ENCODE measurements around the gene INTS11. TPM values are rescaled to one million over a fixed set of nuclear protein-coding genes. Genes with fewer than 3 reads are reported as not detected.
A peak's percentile ranks its signal among the peaks of the same experiment; 100 is the strongest.

INTS11 gene
- total and polyA plus RNA-seq, 2 of the 13 experiments (the other 11 are each of a cell fraction or from before 2014, with no cell fraction given), result 52.8 to 94.8 TPM

DNA sequence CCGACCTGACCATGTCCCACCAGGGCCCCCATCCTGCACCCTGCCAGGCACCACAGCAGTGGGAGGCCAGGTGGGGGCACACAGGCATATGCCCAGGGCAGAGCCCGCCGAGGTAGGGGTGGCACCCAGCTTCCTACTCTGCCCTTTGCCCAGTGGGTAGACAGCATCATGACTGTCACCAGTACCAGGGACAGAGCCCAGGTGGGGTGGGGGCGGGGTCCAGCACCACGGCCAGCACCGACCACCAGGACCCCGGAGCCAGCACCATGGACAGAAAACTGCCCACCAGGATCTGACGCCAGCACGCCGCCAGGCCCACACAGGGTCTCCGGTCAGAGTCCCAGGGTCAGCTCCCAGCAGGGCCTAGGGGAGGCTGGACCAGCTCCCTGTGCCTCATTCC lies 10.4 kb upstream of the INTS11 start (continued):
- TF ChIP-seq, protein P1, sequence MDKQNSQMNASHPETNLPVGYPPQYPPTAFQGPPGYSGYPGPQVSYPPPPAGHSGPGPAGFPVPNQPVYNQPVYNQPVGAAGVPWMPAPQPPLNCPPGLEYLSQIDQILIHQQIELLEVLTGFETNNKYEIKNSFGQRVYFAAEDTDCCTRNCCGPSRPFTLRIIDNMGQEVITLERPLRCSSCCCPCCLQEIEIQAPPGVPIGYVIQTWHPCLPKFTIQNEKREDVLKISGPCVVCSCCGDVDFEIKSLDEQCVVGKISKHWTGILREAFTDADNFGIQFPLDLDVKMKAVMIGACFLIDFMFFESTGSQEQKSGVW (CRISPR knock-in tag; IDR thresholded peaks at IDR 0.05; ENCODE audit: borderline replicate concordance), result peak; percentile 73; the same call in 1 of the 2 replicates
- TF ChIP-seq ZNF17 (CRISPR knock-in tag; IDR thresholded peaks at IDR 0.05) (no peak), CC2D1A (CRISPR knock-in tag; IDR thresholded peaks at IDR 0.05) (no peak), ZNF230 (CRISPR knock-in tag; IDR thresholded peaks at IDR 0.05) (no peak), SOX6 (IDR thresholded peaks at IDR 0.05) (no peak), SOX6 (CRISPR knock-in tag; IDR thresholded peaks at IDR 0.05) (no peak), SCMH1 (CRISPR knock-in tag; IDR thresholded peaks at IDR 0.05; ENCODE audit: borderline replicate concordance) (no peak), ZNF501 (CRISPR knock-in tag; IDR thresholded peaks at IDR 0.05) (0 out of 2 replicates have a peak, but pooled peaks have one; percentile 21), ZC3H13 (CRISPR knock-in tag; IDR thresholded peaks at IDR 0.05) (peak; percentile 55; the same call in 1 of the 2 replicates), TBL1XR1 (IDR thresholded peaks at IDR 0.05; ENCODE audit: borderline replicate concordance, low read length, partially characterized antibody) (no peak), NFE2L1 (CRISPR knock-in tag; IDR thresholded peaks at IDR 0.05; ENCODE audit: borderline replicate concordance) (no peak), RAD21 (CRISPR knock-in tag; IDR thresholded peaks at IDR 0.05) (no peak), GPN1 (CRISPR knock-in tag; IDR thresholded peaks at IDR 0.05; ENCODE audit: borderline replicate concordance) (peak; percentile 74; the same call in 1 of the 2 replicates), ZSCAN21 (CRISPR knock-in tag; IDR thresholded peaks at IDR 0.05; ENCODE audit: borderline replicate concordance) (peak; percentile 81; the same call in 1 of the 2 replicates), ADNP (CRISPR knock-in tag; IDR thresholded peaks at IDR 0.05) (no peak), ZBTB1 (CRISPR knock-in tag; IDR thresholded peaks at IDR 0.05; ENCODE audit: borderline replicate concordance) (0 out of 2 replicates have a peak, but pooled peaks have one; percentile 57), ZNF468 (CRISPR knock-in tag; IDR thresholded peaks at IDR 0.05) (no peak), KDM3A (CRISPR knock-in tag; IDR thresholded peaks at IDR 0.05; ENCODE audit: low read depth) (no peak), ZNF773 (CRISPR knock-in tag; IDR thresholded peaks at IDR 0.05; ENCODE audit: borderline replicate concordance) (peak; percentile 70; the same call in 1 of the 2 replicates)
- TF ChIP-seq, protein P2, sequence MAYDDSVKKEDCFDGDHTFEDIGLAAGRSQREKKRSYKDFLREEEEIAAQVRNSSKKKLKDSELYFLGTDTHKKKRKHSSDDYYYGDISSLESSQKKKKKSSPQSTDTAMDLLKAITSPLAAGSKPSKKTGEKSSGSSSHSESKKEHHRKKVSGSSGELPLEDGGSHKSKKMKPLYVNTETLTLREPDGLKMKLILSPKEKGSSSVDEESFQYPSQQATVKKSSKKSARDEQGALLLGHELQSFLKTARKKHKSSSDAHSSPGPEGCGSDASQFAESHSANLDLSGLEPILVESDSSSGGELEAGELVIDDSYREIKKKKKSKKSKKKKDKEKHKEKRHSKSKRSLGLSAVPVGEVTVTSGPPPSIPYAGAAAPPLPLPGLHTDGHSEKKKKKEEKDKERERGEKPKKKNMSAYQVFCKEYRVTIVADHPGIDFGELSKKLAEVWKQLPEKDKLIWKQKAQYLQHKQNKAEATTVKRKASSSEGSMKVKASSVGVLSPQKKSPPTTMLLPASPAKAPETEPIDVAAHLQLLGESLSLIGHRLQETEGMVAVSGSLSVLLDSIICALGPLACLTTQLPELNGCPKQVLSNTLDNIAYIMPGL (CRISPR knock-in tag; IDR thresholded peaks at IDR 0.05; ENCODE audit: borderline replicate concordance in 1 of 2, low read depth in 1 of 2), result no peak
- TF ChIP-seq, protein P3, sequence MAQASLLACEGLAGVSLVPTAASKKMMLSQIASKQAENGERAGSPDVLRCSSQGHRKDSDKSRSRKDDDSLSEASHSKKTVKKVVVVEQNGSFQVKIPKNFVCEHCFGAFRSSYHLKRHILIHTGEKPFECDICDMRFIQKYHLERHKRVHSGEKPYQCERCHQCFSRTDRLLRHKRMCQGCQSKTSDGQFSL (CRISPR knock-in tag; IDR thresholded peaks at IDR 0.05), result no peak
- TF ChIP-seq, protein P4, sequence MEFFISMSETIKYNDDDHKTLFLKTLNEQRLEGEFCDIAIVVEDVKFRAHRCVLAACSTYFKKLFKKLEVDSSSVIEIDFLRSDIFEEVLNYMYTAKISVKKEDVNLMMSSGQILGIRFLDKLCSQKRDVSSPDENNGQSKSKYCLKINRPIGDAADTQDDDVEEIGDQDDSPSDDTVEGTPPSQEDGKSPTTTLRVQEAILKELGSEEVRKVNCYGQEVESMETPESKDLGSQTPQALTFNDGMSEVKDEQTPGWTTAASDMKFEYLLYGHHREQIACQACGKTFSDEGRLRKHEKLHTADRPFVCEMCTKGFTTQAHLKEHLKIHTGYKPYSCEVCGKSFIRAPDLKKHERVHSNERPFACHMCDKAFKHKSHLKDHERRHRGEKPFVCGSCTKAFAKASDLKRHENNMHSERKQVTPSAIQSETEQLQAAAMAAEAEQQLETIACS (CRISPR knock-in tag; IDR thresholded peaks at IDR 0.05), result no peak
